Activated B cell treated with CpG ODN at 0.5 μM for 24 hours (primary cell): Measurements from ENCODE around the gene AFDN. TPM values are rescaled to one million over a fixed set of nuclear protein-coding genes. Genes with fewer than 3 reads are reported as not detected.

ENCODE experiments used
- ATAC-seq: fragments of 200-7000 bp; cut with Tn5 transposase; one replicate; pipeline ENCODE4 v1.10.0; 2021; ENCODE audit warnings: low read depth, mild to moderate bottlenecking, moderate library complexity
- CTCF ChIA-PET: fragments of 350-600 bp; sonication (Branson Sonifier 250); formaldehyde crosslinking; loops from one replicate; lab custom pipeline; 2021; ENCODE audit warnings: antibody characterized with exemption; lab: Charles Lee
- POLR2A ChIA-PET: fragments of 350-600 bp; sonication (Branson Sonifier 250); formaldehyde crosslinking; loops from one replicate; lab custom pipeline; 2021; ENCODE audit warnings: antibody characterized with exemption; lab: Charles Lee
- DNase-seq: peaks from one replicate; pipeline ENCODE4 v3.0.0; 2022
- H3K27ac Mint-ChIP-seq: one replicate; pipeline ENCODE4 v1.8.0; 2020; ENCODE audit warnings: mixed read lengths
- H3K27me3 Mint-ChIP-seq: one replicate; pipeline ENCODE4 v1.8.0; 2021; ENCODE audit warnings: mixed read lengths
- H3K36me3 Mint-ChIP-seq: one replicate; pipeline ENCODE4 v1.8.0; 2021; ENCODE audit warnings: low read depth, mixed read lengths
- H3K4me1 Mint-ChIP-seq: one replicate; pipeline ENCODE4 v1.8.0; 2021; ENCODE audit warnings: mixed read lengths
- H3K4me3 Mint-ChIP-seq: one replicate; pipeline ENCODE4 v1.8.0; 2020; ENCODE audit warnings: mild to moderate bottlenecking, mixed read lengths
- H3K9me3 Mint-ChIP-seq: one replicate; pipeline ENCODE4 v1.8.0; 2020; ENCODE audit warnings: mixed read lengths
- intact Hi-C: fragments of 100-400 bp; cut with micrococcal nuclease; formaldehyde crosslinking; loops from one replicate; pipeline ENCODE4 v1.15.1; 2024
- total RNA-seq: library from RNA; stranded (reverse); gene quantifications from 2 replicates; pipeline ENCODE4 v1.2.3, GENCODE V29; 2022
- TF ChIP-seq, protein P1 (sequence below): fragments of 200-600 bp; IDR thresholded peaks from one replicate; pipeline ENCODE4 v1.8.0; 2022; ENCODE audit warnings: antibody characterized with exemption, mild to moderate bottlenecking

Gene AFDN
- total RNA-seq, 1 donor from 2014 or later = 38.0 TPM

DNA sequence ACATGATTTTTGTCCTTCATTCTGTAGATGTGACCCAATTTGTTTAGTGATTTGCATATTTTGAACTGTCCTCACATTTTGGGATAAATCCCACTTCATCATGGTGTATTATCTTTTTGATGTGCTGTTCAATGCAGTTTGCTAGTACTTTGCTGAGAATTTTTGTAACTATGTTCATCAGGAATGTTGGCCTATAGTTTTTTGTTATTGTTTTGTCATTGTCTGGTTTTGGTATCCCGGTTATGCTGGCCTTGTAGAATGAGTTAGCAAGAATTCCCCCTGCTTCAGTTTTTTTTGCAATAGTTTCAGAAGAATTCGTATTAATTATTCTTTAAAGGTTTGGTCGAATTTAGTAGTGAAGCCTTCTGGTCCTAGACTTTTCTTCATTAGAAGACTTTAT lies 182.6 kb downstream of the AFDN start:
- intact Hi-C loops = no loop called here
- ChIA-PET CTCF (no interaction called here), POLR2A (no interaction called here)
- Mint-ChIP-seq H3K4me3 (no peak overlapping the region), H3K4me1 (no peaks in the 10 kb centered on the region), H3K9me3 (peaks cover 34% of the 10 kb centered on the region), H3K36me3 (no peaks in the 10 kb centered on the region), H3K27ac (no peak overlapping the region), H3K27me3 (no peaks in the 10 kb centered on the region)
- TF ChIP-seq, protein P1, sequence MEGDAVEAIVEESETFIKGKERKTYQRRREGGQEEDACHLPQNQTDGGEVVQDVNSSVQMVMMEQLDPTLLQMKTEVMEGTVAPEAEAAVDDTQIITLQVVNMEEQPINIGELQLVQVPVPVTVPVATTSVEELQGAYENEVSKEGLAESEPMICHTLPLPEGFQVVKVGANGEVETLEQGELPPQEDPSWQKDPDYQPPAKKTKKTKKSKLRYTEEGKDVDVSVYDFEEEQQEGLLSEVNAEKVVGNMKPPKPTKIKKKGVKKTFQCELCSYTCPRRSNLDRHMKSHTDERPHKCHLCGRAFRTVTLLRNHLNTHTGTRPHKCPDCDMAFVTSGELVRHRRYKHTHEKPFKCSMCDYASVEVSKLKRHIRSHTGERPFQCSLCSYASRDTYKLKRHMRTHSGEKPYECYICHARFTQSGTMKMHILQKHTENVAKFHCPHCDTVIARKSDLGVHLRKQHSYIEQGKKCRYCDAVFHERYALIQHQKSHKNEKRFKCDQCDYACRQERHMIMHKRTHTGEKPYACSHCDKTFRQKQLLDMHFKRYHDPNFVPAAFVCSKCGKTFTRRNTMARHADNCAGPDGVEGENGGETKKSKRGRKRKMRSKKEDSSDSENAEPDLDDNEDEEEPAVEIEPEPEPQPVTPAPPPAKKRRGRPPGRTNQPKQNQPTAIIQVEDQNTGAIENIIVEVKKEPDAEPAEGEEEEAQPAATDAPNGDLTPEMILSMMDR = no peak
- ATAC-seq (no peak), DNase-seq (no peak)

DNA sequence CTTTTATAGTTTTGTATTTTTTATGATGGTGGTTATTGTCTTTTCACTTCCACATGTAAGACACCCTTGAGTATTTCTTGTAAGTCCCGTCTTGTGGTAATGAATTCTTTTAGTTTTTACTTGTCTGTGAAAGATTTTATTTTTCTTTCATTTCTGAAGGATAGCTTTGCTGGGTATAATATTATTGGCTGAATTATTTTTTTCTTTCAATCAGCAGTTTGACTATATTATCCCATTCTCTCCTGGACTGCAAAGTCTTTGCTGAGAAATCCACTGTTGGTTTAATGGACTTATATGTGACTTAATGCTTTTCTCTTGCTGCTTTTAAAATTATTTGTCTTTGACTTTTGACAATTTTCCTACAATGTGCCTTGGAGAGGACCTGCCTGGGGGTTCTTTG lies 184.6 kb downstream of the AFDN start:
- Mint-ChIP-seq H3K27me3 (no peaks in the 10 kb centered on the region), H3K4me3 (no peak overlapping the region), H3K9me3 (peaks cover 37% of the 10 kb centered on the region), H3K4me1 (no peaks in the 10 kb centered on the region), H3K36me3 (no peaks in the 10 kb centered on the region), H3K27ac (no peak overlapping the region)
- ChIA-PET POLR2A (no interaction called here), CTCF (no interaction called here)
- ATAC-seq (no peak), DNase-seq (no peak)
- intact Hi-C loops = no loop called here
- TF ChIP-seq, protein P1 = no peak

GRCh38 chr6:168012431-168013249 lies 185.9 kb downstream of the AFDN start:
- Mint-ChIP-seq H3K27ac (no peak overlapping the region), H3K4me1 (no peaks in the 10 kb centered on the region), H3K4me3 (no peak overlapping the region), H3K9me3 (peaks cover 37% of the 10 kb centered on the region), H3K36me3 (no peaks in the 10 kb centered on the region), H3K27me3 (no peaks in the 10 kb centered on the region)
- no peak for DNase-seq
- CTCF ChIA-PET = no interaction called here
- POLR2A ChIA-PET = no interaction called here
- no peak for ATAC-seq
- intact Hi-C loops = no loop called here
- TF ChIP-seq, protein P1 = no peak

- no peaks in the 10 kb centered on the region for H3K27me3 Mint-ChIP-seq
- H3K4me1 Mint-ChIP-seq = no peaks in the 10 kb centered on the region
- DNase-seq (no peak), ATAC-seq (no peak)
- ChIA-PET POLR2A (no interaction called here), CTCF (no interaction called here)
- TF ChIP-seq, protein P1 = no peak
- H3K9me3 Mint-ChIP-seq = peaks cover 33% of the 10 kb centered on the region
- intact Hi-C loops = no loop called here
- H3K27ac Mint-ChIP-seq = no peak overlapping the region
- no peaks in the 10 kb centered on the region for H3K36me3 Mint-ChIP-seq
- H3K4me3 Mint-ChIP-seq = no peak overlapping the region
Measured at GRCh38 chr6:168013250-168013915, 186.7 kb downstream of the AFDN start.

DNA sequence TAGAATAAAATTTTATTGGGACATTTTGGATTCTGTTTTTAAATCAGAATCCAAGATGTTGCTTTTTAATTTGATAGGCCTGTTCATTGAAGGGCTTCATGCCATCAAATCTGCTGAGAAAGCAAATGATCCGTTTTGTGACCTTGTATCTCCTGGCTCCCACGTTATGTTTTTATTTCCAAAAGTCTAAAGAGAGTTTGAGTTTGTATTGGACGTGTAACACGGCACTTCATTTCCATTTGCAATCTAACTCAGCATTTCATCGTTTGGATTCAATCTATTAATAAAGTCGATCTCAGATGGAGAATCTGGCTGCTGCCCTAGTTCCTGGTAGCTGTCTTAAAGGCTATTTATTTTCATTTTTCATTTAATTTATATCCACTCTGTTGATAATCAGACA lies 187.7 kb downstream of the AFDN start:
- no peak overlapping the region for H3K27ac Mint-ChIP-seq
- TF ChIP-seq, protein P1 = no peak
- H3K9me3 Mint-ChIP-seq = peaks cover 34% of the 10 kb centered on the region
- CTCF ChIA-PET = no interaction called here
- POLR2A ChIA-PET = no interaction called here
- no peaks in the 10 kb centered on the region for H3K36me3 Mint-ChIP-seq
- ATAC-seq (no peak), DNase-seq (no peak)
- H3K4me1 Mint-ChIP-seq = no peaks in the 10 kb centered on the region
- no peaks in the 10 kb centered on the region for H3K27me3 Mint-ChIP-seq
- intact Hi-C loops = no loop called here
- no peak overlapping the region for H3K4me3 Mint-ChIP-seq
